GM12892 (cell line): ENCODE results near the gene FRY.

Source experiments
- POLR2A ChIP-seq: IDR thresholded peaks from 2 replicates; pipeline ENCODE4 v1.6.1; 2011; ENCODE audit warnings: low read depth, low read length, control low read depth
- TAF1 ChIP-seq: IDR thresholded peaks from 2 replicates; pipeline ENCODE4 v1.6.1; 2011; ENCODE audit warnings: low read depth, mild to moderate bottlenecking, control low read depth, low read length, borderline replicate concordance

DNA sequence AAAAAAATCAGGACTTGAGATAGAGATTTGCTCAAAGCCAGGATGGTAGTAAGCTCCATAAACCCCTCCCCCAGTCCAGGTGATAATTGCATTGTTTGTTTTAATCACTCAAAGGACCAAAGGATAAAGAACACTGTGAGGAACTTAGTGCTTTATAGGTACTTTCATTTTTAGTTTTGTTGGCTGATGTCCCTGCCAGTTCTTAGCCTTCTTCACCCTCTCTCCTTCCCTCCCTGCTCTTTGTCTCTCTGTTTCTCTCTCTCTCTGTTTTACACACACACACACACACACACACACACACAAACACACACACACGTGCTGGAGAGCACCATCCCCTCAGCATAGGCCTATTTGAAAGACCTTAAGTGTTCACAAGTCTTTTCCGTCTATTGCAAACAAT lies 5.2 kb downstream of the FRY start:
- TF ChIP-seq POLR2A = no peak
- no peak for TF ChIP-seq TAF1
